Gastrocnemius medialis (tissue), 4 donors: Measurements from ENCODE around the gene TMEM169.

ENCODE experiments used
- CTCF ChIP-seq, 5 experiments: fragments of 450-650 bp in 3 of 5; fragments of 200-600 bp in 2 of 5; sonication (generic) in 2 of 5; IDR thresholded peaks in 4 of 5; conservative IDR thresholded peaks in 1 of 5; 1 replicate in 4 of 5; 2 replicates in 1 of 5; pipeline ENCODE4 v1.5.1; 2016 to 2019; ENCODE audit warnings: antibody characterized with exemption in 5 of 5, mild to moderate bottlenecking in 3 of 5, moderate library complexity in 3 of 5
- POLR2A ChIP-seq, 2 donors: fragments of 450-650 bp; IDR thresholded peaks; one replicate each; pipeline ENCODE4 v1.6.1; 2017; ENCODE audit warnings: antibody characterized with exemption in 2 of 2, mild to moderate bottlenecking in 2 of 2, moderate library complexity in 2 of 2

DNA sequence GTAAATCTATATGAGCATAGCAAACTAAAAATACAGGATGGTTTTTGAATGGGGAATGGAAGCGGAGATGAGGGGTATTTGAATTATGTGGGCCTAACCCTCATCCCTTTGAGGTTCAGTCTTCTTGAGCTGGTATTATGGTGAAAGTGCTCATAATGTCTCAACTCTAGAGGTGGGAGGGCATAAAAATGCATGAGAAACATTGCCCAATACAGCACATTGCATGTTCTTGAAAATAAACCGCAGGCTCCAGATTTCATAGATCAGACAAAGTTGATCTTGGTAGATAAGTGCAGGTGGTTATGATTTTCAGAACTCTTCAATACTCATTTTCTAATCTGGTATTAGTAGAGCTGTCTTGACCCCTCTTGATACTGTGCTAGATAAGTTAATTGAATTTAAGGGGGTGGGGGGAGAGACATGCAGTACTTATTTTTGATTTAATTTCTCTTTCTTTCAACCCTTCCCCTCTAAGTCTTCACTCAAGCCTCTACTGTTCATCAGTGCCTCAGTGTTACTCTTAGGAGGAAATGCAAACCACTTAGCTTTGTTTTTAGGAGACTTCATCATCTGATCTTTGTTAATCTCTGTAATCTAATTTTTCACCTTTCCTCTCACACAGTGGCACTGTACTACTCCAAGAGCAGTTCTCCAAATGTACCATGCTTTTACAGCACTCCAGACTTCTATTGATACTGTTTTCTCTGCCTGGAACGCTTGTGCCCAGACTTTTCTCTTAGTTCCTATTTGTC lies 49.6 kb downstream of the TMEM169 start:
- no peak for TF ChIP-seq CTCF (IDR thresholded peaks at IDR 0.05 in 4 of 5, conservative IDR thresholded peaks at IDR 0.05 in 1 of 5)
- no peak for TF ChIP-seq POLR2A (IDR thresholded peaks at IDR 0.05)
